GM21528 (cell line): ENCODE data around the gene SOBP.

Source experiments
- ATAC-seq: cut with Tn5 transposase; IDR thresholded peaks from one replicate; pipeline ENCODE4 v1.9.1; 2021; ENCODE audit warnings: mild to moderate bottlenecking, moderate library complexity; ENCODE audit not compliant: unreplicated experiment, low FRiP score

SOBP gene

GRCh38 chr6:107611094-107611810, 121.3 kb downstream of the SOBP start:
- no peak for ATAC-seq

DNA sequence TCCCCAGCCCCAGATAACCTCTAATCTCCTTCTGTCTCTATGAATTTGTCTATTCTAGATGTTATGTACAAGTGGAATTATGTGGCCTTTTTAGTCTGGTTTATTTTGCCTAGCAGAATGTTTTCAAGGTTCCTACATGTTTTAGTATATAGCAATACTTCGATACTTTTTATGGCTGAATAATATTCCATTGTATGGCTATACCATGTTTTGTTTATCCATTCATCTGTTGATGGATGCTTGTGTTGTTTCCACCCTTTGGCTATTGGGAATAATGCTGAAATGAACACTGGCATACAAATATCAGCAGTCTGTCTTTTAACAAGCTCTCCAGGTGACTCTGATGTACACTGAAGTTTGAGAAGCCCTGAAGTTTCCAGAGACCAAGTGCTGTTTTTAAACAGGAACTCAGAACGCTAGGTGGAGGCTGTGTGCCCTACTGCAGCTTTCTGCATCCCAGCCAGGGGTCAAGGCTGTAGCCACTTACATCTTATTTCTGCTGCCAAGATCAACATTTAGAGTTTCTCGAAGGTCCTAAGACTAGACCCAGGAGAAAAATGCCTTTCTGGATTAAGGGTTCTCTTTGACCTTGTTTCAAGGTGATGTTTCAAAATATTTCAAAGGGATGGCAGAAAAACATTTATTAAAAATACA, 123.0 kb downstream of the SOBP start:
- ATAC-seq = no peak

DNA sequence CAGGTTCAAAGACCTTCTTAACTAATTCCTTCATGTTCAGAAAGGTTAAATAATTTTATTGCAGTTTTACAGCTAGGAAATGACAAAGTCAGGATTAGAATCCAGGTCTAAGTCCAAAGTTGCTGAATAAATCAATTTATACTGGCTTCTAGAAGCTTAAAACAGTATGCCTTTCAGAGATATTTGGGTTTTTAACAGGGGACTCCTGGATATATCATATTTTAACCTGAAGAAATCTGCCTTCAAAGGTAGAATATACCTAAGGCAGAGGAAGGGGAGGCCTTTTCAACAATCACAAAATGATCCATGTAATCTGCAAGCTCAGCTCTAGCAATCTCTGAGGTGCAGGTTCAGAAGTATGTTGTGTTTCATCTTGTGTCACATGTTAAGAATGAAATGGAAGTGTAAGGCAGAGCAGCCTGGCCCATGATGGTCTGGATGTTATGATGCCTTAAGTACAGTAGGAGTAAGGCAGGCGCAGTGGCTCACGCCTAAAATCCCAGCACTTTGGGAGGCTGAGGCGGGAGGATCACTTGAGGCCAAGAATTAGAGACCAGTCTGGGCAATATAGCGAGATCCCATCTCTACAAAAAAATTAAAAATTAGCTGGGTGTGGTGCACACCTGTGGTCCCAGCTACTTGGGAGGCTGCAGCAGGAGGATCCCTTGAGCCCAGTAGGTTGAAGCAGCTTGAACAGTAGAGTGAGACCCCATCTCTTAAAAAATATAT, 123.9 kb downstream of the SOBP start:
- no peak for ATAC-seq

DNA sequence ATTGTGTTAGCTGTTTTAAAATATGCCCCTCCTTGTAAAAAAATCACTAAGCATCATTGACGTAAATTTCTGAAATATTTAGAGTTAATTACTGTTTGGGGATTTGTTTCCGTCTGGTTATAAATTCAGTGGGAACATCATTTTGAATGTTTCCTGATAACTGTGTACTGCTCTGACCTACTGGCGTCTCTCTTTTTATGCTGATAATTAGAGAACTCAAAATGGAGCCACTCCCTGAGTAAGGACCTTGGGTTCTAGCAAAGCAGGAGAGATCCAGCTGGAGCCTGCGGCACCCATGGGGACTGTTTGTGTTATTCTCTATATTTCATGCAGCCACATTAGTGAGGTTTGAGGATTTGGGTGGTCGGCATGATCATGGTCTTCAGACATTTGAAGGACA, 124.9 kb downstream of the SOBP start:
- no peak for ATAC-seq

DNA sequence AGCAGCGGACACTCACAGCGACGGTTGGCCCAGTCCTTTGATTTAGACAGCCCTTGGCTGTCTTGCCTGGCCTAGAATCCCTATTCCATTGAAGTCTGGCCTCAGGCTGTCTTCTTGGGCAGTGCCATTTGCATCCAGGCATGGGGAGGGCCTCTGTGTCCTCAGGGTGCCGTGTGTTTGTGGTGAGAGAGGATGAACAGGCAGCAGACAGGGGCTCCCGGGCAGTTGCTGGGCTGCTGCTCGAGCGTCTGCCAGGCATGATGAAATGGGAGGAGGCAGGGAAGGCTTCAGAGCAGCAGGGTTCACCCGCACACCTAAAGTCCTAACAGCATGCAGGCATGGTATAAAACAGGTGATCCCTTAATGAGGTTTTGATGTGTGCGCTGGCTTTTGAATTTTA, 126.9 kb downstream of the SOBP start:
- no peak for ATAC-seq

- ATAC-seq = no peak
These were observed 127.5 kb downstream of the SOBP start for GRCh38 chr6:107617341-107617932.

- peak; percentile 99 for ATAC-seq
These were observed 128.8 kb downstream of the SOBP start for GRCh38 chr6:107618672-107619071.

GRCh38 chr6:107620732-107621131, 130.8 kb downstream of the SOBP start:
- no peak for ATAC-seq

GRCh38 chr6:107621229-107621937, 131.5 kb downstream of the SOBP start:
- no peak for ATAC-seq

GRCh38 chr6:107622269-107622668, 132.4 kb downstream of the SOBP start:
- no peak for ATAC-seq

DNA sequence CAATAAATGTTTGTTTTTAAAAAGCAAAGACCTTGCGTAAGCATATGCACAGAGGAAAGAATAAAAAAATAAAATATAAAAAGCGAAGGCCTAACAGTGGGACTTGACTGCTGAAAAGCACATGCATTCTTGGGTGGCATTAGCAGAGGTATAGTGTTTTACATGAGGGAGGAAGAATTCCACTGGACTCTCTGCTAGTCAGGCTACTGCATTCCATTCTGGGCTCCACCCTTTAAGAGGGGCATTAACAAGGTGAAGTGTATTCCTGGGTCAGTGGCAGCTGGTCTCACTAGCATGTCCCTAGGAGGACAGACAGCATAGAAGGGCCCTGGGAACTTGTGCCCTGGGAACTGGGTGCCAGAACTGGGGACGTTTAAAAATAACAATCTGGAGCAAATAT, 134.1 kb downstream of the SOBP start:
- ATAC-seq = no peak

DNA sequence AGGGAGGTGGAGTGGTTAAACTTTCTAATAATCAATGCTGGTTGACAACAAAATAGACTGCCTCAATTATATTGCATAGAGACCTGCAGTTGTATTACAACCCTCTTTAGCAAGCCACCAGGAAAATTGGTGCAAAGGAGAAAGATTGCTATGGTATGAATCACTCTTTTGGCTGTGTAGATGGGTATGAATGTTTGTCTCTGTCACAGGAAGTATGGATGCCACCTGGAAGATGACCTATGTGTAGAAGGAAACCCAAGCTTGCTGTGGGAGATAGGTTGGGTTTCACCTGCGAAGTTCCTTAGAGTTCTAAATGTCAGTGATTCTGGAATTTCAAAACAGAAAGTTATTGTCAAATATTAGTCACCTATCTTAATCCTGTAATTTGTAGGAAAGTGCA, 134.6 kb downstream of the SOBP start:
- ATAC-seq = no peak

- ATAC-seq = no peak
These were observed 135.3 kb downstream of the SOBP start for GRCh38 chr6:107625264-107625663.

DNA sequence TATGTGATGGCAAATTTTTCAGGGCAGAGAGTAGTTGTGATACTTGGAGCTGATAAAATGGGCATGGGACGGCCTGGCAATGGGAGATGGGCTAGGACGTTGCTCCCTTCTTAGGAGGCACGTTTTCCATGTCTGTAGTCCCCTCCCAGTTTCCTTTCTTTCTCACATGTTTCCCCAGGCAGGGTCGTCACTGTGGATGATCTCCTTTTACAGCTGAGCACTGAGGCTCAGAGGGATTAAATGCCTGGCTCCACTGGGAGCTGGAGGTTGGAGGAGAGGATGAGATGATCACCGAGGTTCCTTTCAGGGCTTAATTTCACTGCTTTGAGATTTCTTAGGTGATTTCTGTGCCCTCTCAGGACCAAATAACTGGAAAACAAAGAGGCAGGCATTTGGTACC, 136.7 kb downstream of the SOBP start:
- no peak for ATAC-seq

DNA sequence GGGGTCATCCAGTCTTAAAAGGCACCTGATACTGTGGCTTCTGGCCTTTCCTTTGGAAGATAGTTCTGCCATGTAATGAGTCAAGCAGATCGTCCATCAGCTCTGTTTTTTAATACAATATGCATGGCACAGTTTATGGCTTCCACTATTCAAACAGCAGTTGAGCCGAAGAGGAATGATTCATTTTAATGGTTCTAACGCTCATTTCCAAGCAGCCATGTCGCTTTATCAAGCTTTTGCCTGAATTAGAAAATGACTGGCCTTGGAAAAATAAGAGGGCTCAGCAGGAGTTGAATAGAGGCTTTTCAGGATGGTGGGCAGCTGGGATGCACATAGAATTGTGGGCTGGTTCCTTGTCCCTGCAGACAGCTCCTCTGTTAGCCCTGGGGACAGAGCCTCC, 138.1 kb downstream of the SOBP start:
- no peak for ATAC-seq

GRCh38 chr6:107628878-107629277, 139.0 kb downstream of the SOBP start:
- ATAC-seq = no peak

GRCh38 chr6:107629548-107630129, 139.7 kb downstream of the SOBP start:
- no peak for ATAC-seq

- ATAC-seq = no peak
These were observed 140.5 kb downstream of the SOBP start for GRCh38 chr6:107630348-107630977.

DNA sequence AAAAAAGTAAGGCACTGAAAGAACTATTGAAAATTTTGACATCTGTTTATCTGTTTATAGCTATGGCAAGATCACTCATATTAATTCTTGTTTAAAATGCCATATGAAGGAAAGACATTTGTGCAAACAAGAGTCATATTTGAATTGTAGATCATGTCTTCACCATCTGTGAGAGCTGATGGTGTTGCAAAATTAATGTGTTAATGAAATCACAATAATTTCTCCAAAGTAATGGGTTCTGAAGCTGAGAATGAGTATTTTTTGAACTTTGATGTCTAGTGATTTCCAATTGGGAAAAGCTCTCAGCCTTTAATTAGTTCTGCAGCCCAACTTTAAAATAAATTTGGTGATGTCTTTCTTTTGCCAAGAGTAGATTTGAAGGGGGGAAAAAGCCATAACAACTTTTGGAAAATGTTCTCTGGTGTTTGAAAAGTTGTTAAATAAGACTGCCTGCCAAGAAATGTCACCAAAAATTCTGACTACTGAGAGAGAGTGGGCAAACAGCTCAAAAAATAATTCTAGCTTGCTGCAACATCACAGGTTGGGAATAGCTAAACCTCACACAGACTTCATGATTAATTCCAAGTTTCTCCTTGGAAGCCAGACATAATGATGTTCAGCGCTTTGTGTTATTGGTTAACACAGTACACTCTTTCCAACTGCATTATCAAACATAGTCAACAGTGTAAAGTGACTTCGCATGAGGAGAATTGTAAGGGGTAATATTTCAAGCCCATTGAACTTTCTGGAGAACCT, 142.6 kb downstream of the SOBP start:
- ATAC-seq = no peak
